Activated T-cell treated with anti-CD3 and anti-CD28 coated beads, Interleukin-2, amount 50 U/mL, for 4 hours (primary cell): ENCODE results near the gene MYO18B. TPM values are rescaled to one million over a fixed set of nuclear protein-coding genes. Genes with fewer than 3 reads are reported as not detected.

Experiments used
- ATAC-seq, 2 donors: fragments of 200-7000 bp; cut with Tn5 transposase; one replicate each; pipeline ENCODE4 v1.10.0; 2021
- DNase-seq: peaks from one replicate; pipeline ENCODE4 v3.0.0-alpha.2; 2020
- H3K27me3 Mint-ChIP-seq: one replicate; pipeline ENCODE4 v1.8.0; 2021; ENCODE audit warnings: low read depth, mixed read lengths
- H3K36me3 Mint-ChIP-seq: one replicate; pipeline ENCODE4 v1.8.0; 2022; ENCODE audit warnings: mixed read lengths; ENCODE audit not compliant: insufficient read depth
- H3K4me1 Mint-ChIP-seq: one replicate; pipeline ENCODE4 v1.8.0; 2021; ENCODE audit warnings: low read depth, mixed read lengths
- H3K4me3 Mint-ChIP-seq: one replicate; pipeline ENCODE4 v1.8.0; 2021; ENCODE audit warnings: mild to moderate bottlenecking, moderate library complexity, mixed read lengths
- H3K9me3 Mint-ChIP-seq: one replicate; pipeline ENCODE4 v1.8.0; 2021; ENCODE audit warnings: mixed read lengths
- total RNA-seq, 3 donors: library from RNA; stranded (reverse); gene quantifications; one replicate each; pipeline ENCODE4 v1.2.1, GENCODE V29; 2021

Gene MYO18B
- total RNA-seq, 3 donors from 2014 or later = 0.03 TPM; not detected in 2

DNA sequence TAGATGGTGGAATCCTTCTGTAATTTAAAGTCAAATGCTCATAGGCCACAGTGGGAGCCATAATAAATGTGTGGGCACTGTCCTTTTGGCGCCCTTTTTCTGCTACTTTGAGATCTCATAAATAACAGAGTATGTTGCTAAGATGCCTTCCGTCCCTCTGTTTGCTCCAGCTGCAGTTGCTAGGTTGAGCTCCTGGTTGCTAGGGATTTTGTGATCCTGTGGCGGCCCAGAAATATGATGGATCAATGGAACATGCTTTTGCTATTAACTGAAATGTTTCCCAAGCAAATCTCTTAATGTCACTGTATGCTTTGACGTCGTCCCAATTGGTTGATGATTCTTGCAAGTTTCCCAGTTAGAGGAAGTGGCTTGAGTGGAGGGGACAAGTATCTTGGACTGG is 53.5 kb downstream of the MYO18B start:
- H3K36me3 Mint-ChIP-seq = no peaks in the 10 kb centered on the region
- no peak overlapping the region for H3K4me3 Mint-ChIP-seq
- DNase-seq (no peak), ATAC-seq (no peak)
- H3K9me3 Mint-ChIP-seq = no peaks in the 10 kb centered on the region
- H3K4me1 Mint-ChIP-seq = no peaks in the 10 kb centered on the region
- peaks cover 2% of the 10 kb centered on the region for H3K27me3 Mint-ChIP-seq

DNA sequence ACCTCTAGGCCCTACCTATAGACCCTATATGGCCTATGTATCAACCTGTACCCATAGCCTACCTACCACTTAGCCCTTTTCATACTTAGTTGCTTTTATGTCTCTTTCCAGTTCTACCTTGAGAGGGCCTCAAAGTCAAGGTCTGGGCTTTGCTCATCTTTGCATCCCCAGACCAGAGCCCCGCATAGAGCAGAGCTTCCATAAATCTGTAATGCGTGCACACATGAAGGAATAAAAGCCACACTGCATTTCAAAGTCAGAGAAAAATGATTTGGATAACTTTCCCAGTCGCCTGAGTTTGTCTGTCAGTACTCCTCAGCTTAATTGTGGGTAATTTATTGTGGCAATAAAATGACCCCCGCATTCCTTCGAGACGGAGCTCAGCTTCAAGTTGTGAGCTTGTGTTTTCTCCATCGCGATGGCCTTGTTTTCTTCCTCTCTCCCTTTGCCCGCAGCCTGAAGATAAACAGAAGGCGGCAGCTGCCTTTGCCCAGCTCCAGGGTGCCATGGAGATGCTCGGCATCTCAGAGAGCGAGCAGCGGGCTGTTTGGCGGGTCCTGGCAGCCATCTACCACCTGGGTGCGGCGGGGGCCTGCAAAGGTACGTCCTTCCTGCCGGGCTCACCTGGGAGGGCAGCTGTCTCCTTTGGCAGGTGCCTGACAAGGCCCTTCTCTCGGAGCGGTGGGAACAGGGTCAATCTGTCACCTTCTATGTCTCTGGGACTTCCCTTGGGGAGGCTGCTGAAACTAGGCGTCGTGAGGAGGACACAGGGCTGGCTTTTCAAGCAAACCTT is 55.7 kb downstream of the MYO18B start:
- no peak for DNase-seq
- Mint-ChIP-seq H3K9me3 (no peaks in the 10 kb centered on the region), H3K36me3 (no peaks in the 10 kb centered on the region), H3K4me1 (no peaks in the 10 kb centered on the region), H3K27me3 (peaks cover 2% of the 10 kb centered on the region), H3K4me3 (no peak overlapping the region)
- no peak for ATAC-seq

DNA sequence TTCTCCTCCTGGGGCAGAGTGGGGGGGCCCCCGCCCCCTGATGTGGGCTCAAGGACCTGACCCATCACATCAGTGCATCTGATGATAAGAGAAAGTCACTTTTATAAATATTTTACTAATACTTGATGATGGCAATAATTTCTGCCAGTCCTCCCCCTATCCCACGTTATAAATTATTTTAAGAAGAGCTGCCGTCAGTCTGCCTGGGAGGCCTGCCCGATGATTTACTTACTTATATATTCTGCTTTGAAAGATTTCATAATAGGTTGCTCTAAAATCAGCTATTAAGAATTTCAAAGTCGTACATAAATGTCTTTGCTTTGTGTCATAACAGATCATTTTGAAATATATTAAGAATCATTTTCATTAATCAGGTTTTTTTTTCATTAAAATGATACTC is 58.8 kb downstream of the MYO18B start:
- DNase-seq = no peak
- no peak for ATAC-seq
- H3K9me3 Mint-ChIP-seq = no peaks in the 10 kb centered on the region
- H3K36me3 Mint-ChIP-seq = no peaks in the 10 kb centered on the region
- peaks cover 2% of the 10 kb centered on the region for H3K27me3 Mint-ChIP-seq
- no peaks in the 10 kb centered on the region for H3K4me1 Mint-ChIP-seq
- no peak overlapping the region for H3K4me3 Mint-ChIP-seq

DNA sequence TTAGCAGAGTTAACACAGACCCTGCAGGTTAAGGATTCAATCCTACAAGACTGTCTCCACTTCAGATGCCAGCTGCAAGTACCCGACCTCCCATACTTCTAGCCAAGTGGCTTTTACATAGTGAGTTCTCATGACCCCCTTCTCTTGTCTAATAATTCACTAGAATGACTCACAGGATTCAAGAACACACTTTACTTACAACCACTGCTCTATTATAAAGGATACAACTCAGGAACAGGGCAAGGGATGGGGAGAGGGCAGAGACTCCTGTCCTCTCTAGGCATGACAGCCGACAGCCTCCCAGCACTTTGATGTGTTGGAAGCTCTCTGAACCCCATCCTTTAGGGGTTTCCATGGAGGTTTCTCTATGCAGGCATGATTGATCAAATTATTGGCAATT is 60.0 kb downstream of the MYO18B start:
- H3K4me1 Mint-ChIP-seq = no peaks in the 10 kb centered on the region
- no peaks in the 10 kb centered on the region for H3K36me3 Mint-ChIP-seq
- DNase-seq (no peak), ATAC-seq (no peak)
- H3K4me3 Mint-ChIP-seq = no peak overlapping the region
- H3K27me3 Mint-ChIP-seq = peaks cover 3% of the 10 kb centered on the region
- H3K9me3 Mint-ChIP-seq = no peaks in the 10 kb centered on the region

DNA sequence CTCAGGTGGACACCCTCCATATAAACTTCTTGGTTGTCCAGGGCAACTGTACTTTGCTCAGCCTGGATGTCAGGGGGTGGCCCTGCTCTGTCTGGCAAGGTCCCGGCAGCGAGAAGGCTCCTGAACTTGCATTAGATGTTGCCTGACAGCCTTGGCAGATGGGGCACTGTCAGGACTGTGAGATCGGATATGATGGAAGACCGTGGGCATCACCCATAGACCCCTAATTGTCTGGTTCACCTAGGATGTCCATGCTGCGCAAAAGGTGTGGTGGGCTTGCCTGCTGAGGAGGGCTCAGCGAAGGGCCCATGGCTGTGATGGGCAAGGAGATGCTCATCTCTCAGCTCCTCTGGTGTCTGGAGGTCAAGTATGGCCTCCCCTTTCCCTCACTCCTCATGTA is 62.7 kb downstream of the MYO18B start:
- H3K4me3 Mint-ChIP-seq = no peak overlapping the region
- H3K36me3 Mint-ChIP-seq = no peaks in the 10 kb centered on the region
- ATAC-seq (no peak), DNase-seq (no peak)
- H3K27me3 Mint-ChIP-seq = peaks cover 3% of the 10 kb centered on the region
- H3K4me1 Mint-ChIP-seq = no peaks in the 10 kb centered on the region
- no peaks in the 10 kb centered on the region for H3K9me3 Mint-ChIP-seq

DNA sequence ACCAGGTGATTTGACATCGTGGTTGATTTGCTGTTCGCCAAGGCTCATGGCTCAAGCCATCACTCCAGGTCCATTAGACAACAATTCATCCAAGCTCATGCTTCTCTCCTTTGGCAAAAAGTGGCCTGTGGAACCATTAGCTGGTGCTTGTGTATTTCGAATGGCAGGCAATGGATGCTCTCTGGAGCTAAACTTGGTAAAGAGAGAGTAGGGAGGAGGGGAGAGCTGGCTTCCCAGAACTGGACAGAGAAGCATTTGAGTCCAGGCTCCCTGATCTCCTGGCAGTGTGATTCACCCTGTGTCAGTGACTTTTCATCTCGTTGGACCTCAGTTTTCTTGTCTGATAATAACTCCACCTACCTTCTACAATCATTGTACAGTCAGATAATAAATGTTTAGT is 64.6 kb downstream of the MYO18B start:
- no peak for ATAC-seq
- no peaks in the 10 kb centered on the region for H3K9me3 Mint-ChIP-seq
- H3K4me3 Mint-ChIP-seq = no peak overlapping the region
- DNase-seq = no peak
- no peaks in the 10 kb centered on the region for H3K36me3 Mint-ChIP-seq
- H3K4me1 Mint-ChIP-seq = no peaks in the 10 kb centered on the region
- peaks cover 2% of the 10 kb centered on the region for H3K27me3 Mint-ChIP-seq

DNA sequence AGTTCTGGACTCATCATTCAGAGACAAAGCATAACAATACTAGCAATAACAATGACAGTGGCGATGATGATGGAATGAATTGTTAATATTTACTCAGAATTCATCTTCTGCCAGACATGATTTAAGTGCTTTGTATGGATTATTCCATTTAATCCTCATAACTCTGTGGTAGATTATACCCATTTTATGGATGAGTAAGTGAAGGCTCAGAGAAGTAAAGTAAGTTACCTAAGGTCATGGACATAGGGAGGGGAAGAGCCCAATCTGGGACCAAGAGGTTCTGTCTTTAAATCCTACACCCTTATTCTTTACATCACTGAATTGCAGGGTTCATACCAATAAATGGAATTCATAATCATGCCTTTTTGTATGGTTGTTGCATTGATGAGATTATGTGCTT is 72.7 kb downstream of the MYO18B start:
- Mint-ChIP-seq H3K9me3 (no peaks in the 10 kb centered on the region), H3K4me1 (no peaks in the 10 kb centered on the region), H3K27me3 (peaks cover 22% of the 10 kb centered on the region), H3K36me3 (no peaks in the 10 kb centered on the region), H3K4me3 (no peak overlapping the region)
- DNase-seq = no peak
- no peak for ATAC-seq

DNA sequence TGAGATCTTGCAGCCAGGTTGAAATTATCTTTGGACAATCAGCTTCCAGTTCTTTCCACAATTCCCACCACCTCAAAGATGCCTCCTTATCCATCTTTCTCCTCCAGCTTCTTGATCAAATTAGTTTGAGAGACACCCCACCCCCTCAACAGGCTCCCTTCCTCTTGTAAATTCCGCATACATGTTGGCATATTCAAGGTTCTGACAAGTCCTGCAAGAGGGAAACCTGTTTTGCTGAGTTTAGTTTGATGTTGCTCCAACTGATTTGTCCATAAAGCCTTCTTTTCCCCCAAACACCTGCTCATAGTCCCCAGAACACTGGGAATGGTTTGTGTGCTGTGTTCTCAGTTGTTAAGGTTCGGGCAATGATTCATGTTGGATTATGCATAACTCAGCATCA is 73.6 kb downstream of the MYO18B start:
- no peaks in the 10 kb centered on the region for H3K9me3 Mint-ChIP-seq
- no peak for ATAC-seq
- H3K4me3 Mint-ChIP-seq = no peak overlapping the region
- no peaks in the 10 kb centered on the region for H3K36me3 Mint-ChIP-seq
- H3K4me1 Mint-ChIP-seq = no peaks in the 10 kb centered on the region
- no peak for DNase-seq
- peaks cover 22% of the 10 kb centered on the region for H3K27me3 Mint-ChIP-seq

DNA sequence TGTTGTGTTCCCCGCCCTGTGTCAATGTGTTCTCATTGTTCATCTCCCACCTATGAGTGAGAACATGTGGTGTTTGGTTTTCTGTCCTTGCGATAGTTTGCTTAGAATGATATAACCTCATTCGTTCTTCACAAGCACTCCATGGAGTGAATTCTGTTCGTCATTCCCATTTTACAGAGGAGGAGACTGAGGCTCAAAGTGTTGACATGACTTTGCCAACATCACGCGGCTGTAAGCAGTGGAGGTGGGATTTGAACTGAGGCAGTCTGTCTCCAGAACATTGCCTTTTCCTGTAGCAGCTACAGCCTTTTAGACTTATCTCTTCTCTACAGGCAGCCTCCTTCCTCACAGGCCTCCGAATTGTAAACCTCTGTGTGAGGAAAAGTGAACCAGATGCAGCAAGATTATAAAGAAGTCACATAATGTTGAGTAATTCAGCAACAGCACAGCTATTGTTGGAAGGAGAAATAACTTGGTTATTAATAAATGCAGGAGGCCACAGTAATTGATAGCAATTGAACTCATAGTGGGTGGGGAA is 74.6 kb downstream of the MYO18B start:
- Mint-ChIP-seq H3K27me3 (peaks cover 27% of the 10 kb centered on the region), H3K4me1 (no peaks in the 10 kb centered on the region), H3K4me3 (no peak overlapping the region), H3K36me3 (no peaks in the 10 kb centered on the region), H3K9me3 (peaks cover 5% of the 10 kb centered on the region)
- ATAC-seq (no peak), DNase-seq (no peak)

DNA sequence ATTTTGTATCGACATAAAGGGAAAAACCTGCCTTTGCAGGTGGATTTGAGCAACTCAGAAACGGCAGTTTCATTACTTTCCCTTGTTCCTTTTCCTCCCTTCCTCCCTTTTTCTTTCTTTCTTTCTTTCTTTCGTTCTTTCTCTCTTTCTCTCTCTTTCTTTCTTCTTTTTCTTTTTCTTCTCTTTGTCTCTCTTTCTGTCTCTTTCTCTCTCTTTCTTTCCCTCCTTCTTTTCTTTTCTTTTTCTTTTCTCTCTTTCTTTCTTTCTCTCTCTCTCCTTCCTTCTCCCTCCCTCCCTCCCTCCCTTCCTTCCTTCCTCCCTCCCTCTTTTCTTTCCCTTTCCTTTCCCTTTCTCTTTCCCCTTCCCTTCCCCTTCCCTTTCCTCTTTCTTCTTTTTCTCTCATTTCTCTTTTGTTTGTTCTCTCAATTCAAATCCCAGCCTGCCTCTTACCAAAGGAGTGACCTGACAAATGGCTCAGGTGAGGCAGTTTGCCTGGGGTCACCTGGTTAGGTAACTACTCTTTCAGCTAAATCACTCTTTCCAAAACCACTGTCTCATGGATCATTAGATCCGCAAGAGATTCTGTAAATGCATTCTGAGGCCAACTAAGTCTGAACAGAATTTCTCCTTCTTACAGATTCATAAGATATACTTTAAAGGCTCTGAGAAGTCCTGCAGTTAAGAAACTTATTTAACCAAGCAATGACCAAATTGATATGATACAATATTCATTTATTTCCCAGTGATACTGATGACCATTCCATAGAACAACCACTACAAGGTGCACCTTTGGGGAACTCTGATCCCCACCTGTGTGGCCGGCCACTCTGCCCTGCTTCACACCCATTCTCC is 75.3 kb downstream of the MYO18B start:
- Mint-ChIP-seq H3K4me1 (no peaks in the 10 kb centered on the region), H3K27me3 (peaks cover 31% of the 10 kb centered on the region), H3K36me3 (no peaks in the 10 kb centered on the region), H3K4me3 (no peak overlapping the region), H3K9me3 (peaks cover 9% of the 10 kb centered on the region)
- DNase-seq (no peak), ATAC-seq (no peak)

DNA sequence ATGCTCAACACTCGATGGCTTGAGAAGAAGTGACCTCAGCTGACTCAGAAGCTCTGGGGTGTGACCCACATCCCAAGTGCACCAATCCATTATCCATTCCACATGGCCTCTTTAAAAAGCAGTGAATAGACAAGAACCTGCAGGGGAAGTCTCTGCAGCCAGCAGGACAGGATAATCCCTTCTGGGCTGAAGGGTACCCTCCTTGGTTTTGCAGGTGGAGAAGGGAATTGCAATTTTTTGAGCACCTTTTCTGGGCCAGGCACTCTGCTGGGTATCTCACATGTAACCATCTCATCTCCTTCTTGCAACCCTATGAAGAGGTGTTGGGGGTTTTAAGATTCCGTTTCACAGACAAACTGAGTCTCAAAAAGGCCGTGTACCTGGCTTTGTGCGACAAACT is 76.6 kb downstream of the MYO18B start:
- Mint-ChIP-seq H3K9me3 (peaks cover 11% of the 10 kb centered on the region), H3K36me3 (no peaks in the 10 kb centered on the region), H3K4me1 (no peaks in the 10 kb centered on the region), H3K4me3 (no peak overlapping the region), H3K27me3 (peaks cover 33% of the 10 kb centered on the region)
- DNase-seq (no peak), ATAC-seq (no peak)

DNA sequence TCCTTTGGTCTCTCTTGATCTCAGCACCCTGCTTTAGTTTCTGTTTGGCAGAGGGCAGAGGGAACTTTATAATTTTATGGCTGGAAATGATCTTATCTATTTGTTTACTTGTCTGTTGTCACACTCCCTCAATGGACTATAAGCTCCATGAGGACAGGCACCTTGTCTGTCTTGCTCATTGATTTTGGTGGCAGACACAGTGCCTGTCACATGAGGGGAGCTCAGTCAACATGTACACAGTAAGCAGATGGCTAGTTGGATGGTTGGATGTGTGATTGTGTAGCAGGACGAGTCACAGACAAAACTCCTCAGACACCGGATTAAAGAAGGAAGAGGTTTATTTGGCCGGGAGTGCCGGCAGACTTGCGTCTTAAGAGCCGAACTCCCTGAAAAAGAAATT is 80.4 kb downstream of the MYO18B start:
- ATAC-seq = no peak
- peaks cover 11% of the 10 kb centered on the region for H3K9me3 Mint-ChIP-seq
- no peak for DNase-seq
- no peaks in the 10 kb centered on the region for H3K36me3 Mint-ChIP-seq
- peaks cover 27% of the 10 kb centered on the region for H3K27me3 Mint-ChIP-seq
- no peaks in the 10 kb centered on the region for H3K4me1 Mint-ChIP-seq
- no peak overlapping the region for H3K4me3 Mint-ChIP-seq

DNA sequence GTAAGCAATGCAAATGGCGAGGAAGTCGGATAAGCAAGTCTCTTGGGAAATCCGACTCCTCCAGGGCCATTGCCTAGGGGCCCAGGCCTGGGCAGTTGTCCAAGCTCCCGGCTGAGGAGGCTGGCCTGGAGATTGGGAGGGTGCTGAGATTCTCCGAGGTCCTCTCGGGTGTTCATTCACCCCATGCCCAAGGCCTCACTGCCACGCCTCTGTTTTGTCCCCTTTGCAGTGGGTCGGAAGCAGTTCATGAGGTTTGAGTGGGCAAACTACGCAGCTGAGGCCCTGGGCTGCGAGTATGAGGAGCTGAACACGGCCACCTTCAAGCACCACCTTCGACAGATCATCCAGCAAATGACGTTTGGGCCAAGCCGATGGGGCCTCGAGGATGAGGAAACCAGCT is 81.3 kb downstream of the MYO18B start:
- no peak for ATAC-seq

DNA sequence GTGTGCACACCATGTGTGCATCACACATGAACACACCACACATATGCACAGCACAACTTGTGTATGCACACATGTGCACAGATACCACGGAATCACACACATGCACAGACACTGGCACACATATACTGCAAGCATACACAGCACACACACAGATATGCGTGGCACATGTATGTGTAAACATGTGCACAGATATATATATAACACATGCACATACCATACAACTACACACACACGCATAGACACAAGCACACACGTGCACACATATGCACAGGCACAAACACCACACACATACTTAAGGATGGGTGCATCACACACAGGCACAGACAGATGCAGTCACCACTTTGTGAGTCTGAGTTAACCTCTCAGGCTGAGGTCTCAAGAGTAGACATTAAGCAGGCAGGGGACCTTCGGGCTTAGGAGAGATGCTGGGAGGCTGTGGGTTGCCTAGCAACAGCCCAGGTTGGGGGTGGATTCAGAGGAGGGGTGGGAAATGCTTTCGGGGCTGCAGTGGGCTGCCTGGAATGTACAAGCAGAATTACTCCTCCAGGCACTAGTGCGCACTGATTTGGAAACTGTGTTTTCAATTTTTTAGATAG is 82.9 kb downstream of the MYO18B start:
- Mint-ChIP-seq H3K4me3 (no peak overlapping the region), H3K4me1 (no peaks in the 10 kb centered on the region), H3K36me3 (no peaks in the 10 kb centered on the region), H3K9me3 (peaks cover 11% of the 10 kb centered on the region), H3K27me3 (peaks cover 11% of the 10 kb centered on the region)
- no peak for DNase-seq
- ATAC-seq = no peak

More for the DNA sequence above, 81.3 kb downstream of the MYO18B start:
- peaks cover 18% of the 10 kb centered on the region for H3K27me3 Mint-ChIP-seq
- H3K4me1 Mint-ChIP-seq = no peaks in the 10 kb centered on the region
- no peaks in the 10 kb centered on the region for H3K36me3 Mint-ChIP-seq
- peaks cover 11% of the 10 kb centered on the region for H3K9me3 Mint-ChIP-seq
- H3K4me3 Mint-ChIP-seq = no peak overlapping the region
- DNase-seq = no peak
